ENCODE measurements around the gene SEC14L3.

- no peak for TF ChIP-seq CTCF (conservative IDR thresholded peaks at IDR 0.05; ENCODE audit: low read length)
- no peak for TF ChIP-seq EZH2phosphoT487 (IDR thresholded peaks at IDR 0.05; ENCODE audit: borderline replicate concordance, low read depth, low read length)
Measured at GRCh38 chr22:30447656-30448055, 24.2 kb downstream of the SEC14L3 start.

Measured in OCI-LY7 (cell line).